ENCODE measurements around the gene ADAMTS17.

The ADAMTS17 gene

DNA sequence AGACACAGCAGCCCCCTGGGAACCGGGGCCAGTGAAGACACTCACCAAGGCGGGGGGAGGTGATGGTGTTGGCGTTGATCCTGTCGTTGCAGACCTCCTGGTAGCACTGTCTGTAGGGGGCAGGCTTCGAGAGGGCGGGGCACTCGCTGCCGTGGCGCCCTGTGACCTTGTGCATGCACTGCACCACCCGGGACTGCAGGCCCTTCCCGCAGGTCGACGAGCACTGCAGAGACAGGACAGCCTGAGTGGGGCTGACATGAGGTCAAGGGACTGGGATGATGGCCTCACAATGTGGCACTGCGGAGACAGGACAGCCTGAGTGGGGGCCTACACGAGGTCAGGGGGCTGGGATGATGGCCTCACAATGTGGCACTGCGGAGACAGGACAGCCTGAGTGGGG is 365.8 kb downstream of the ADAMTS17 start:
- TF ChIP-seq CTCF (IDR thresholded peaks at IDR 0.05; ENCODE audit: control extremely low read depth, extremely low read depth, low read depth, missing control alignments) = no peak
- no peak for DNase-seq (ENCODE audit: extremely low spot score)
- ChIA-PET CTCF (no interaction called here), POLR2A (no interaction called here)

GRCh38 chr15:99974246-99974645 is 367.5 kb downstream of the ADAMTS17 start:
- TF ChIP-seq CTCF (IDR thresholded peaks at IDR 0.05; ENCODE audit: control extremely low read depth, extremely low read depth, low read depth, missing control alignments) = no peak
- ChIA-PET POLR2A (no interaction called here), CTCF (no interaction called here)
- no peak for DNase-seq (ENCODE audit: extremely low spot score)

GRCh38 chr15:99973351-99973750 is 368.4 kb downstream of the ADAMTS17 start:
- no peak for DNase-seq (ENCODE audit: extremely low spot score)
- TF ChIP-seq CTCF (IDR thresholded peaks at IDR 0.05; ENCODE audit: control extremely low read depth, extremely low read depth, low read depth, missing control alignments) = no peak
- CTCF ChIA-PET = interaction anchor here (0.9 kb wide), 1 partner anchor 11 kb away, joined by 5 read pairs; no protein-coding TSS in a partner anchor
- POLR2A ChIA-PET = no interaction called here

DNA sequence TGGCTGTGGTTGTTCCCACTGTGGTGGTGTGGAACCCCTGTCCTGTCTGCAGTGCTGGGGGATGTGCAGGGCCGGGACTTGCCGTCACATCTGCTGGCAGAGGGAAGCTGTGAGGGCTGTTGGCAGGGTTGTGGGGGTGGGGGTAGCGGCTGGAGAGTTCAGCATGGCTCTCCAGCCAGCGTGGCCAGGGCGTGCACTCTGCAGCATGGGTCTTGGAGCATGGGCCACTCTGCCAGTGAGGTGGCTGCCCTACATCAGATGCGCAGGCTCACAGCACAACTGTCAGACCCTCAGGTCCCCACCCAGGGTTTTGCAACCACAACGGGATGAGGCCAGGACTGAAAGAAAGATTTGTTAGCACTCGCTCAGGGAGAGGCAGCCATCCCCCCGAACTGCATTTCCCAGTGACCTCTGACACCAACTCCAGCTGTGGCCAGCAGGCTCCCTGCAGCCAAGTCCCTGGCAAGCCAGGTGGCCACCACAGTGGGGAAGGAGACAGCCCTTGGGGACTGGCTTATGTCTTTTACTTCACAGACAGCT is 370.8 kb downstream of the ADAMTS17 start:
- ChIA-PET POLR2A (no interaction called here), CTCF (no interaction called here)
- TF ChIP-seq CTCF (IDR thresholded peaks at IDR 0.05; ENCODE audit: control extremely low read depth, extremely low read depth, low read depth, missing control alignments) = no peak
- no peak for DNase-seq (ENCODE audit: extremely low spot score)

DNA sequence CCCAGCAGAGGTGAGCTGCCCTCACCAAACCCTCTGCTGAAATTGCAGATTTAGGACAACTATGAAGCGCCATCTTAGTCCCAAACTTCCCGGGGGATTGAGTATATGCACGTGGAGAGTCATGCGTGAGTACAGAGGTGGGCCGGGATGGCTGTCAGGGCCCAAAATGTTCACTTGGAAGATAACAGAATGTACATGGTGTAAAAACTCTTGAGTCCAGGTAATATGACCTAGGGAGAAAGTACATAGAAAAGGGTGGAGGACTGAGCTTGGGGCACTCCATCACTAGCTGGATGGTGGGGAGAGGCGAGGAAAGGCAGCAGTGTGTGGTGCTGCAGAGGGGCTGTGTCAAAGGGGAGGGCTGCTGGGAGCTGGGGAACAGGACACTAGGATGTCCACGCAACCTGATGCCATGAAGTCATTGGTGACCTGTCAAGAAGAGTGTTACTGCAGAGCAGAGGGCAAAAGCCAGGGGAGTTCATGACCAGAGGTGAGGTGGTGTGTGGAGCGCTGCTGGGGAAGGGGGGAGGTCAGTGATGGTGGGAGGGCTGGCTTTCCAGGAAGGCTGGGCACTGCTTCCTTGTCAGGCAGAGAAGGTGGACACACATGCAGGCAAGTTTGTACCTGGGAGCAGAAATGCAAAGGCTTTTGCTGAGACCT is 372.4 kb downstream of the ADAMTS17 start:
- DNase-seq (ENCODE audit: extremely low spot score) = no peak
- POLR2A ChIA-PET = no interaction called here
- no peak for TF ChIP-seq CTCF (IDR thresholded peaks at IDR 0.05; ENCODE audit: control extremely low read depth, extremely low read depth, low read depth, missing control alignments)
- CTCF ChIA-PET = no interaction called here

GRCh38 chr15:99967841-99968371 is 373.9 kb downstream of the ADAMTS17 start:
- no peak for DNase-seq (ENCODE audit: extremely low spot score)
- TF ChIP-seq CTCF (IDR thresholded peaks at IDR 0.05; ENCODE audit: control extremely low read depth, extremely low read depth, low read depth, missing control alignments) = no peak
- CTCF ChIA-PET = no interaction called here
- POLR2A ChIA-PET = no interaction called here

All from GM10248 (cell line).